ENCODE data around the gene PIRT.

Gene PIRT

GRCh38 chr17:10787306-10788045 is 50.4 kb downstream of the PIRT start:
- DNase-seq (ENCODE audit: low spot score), result no peak

GRCh38 chr17:10785295-10785694 is 52.6 kb downstream of the PIRT start:
- no peak for DNase-seq (ENCODE audit: low spot score)

GRCh38 chr17:10779609-10780008 is 58.3 kb downstream of the PIRT start:
- no peak for DNase-seq (ENCODE audit: low spot score)

GRCh38 chr17:10777890-10778289 is 60.0 kb downstream of the PIRT start:
- DNase-seq (ENCODE audit: low spot score), result no peak

GRCh38 chr17:10777131-10777807 is 60.6 kb downstream of the PIRT start:
- DNase-seq (ENCODE audit: low spot score), result no peak

GRCh38 chr17:10776381-10776780 is 61.5 kb downstream of the PIRT start:
- DNase-seq (ENCODE audit: low spot score), result no peak

- no peak for DNase-seq (ENCODE audit: low spot score)
Measured at GRCh38 chr17:10775740-10776356, 62.0 kb downstream of the PIRT start.

- DNase-seq (ENCODE audit: low spot score), result no peak
Measured at GRCh38 chr17:10775058-10775457, 62.8 kb downstream of the PIRT start.

- DNase-seq (ENCODE audit: low spot score), result no peak
Measured at GRCh38 chr17:10773391-10773790, 64.5 kb downstream of the PIRT start.

All from D341Med (cell line).